Fibroblast of skin of abdomen (primary cell): ENCODE results near the gene ADORA1.

Source experiments
- DNase-seq: peaks from one replicate; pipeline ENCODE4 v3.0.0-alpha.2; 2013

Gene ADORA1

GRCh38 chr1:203159844-203160243 lies 32.3 kb downstream of the ADORA1 start:
- no peak for DNase-seq

- DNase-seq, result no peak
These were observed 33.6 kb downstream of the ADORA1 start for GRCh38 chr1:203161175-203161574.

GRCh38 chr1:203161703-203162102 lies 34.2 kb downstream of the ADORA1 start:
- DNase-seq, result no peak

GRCh38 chr1:203162403-203162802 lies 34.9 kb downstream of the ADORA1 start:
- no peak for DNase-seq

- no peak for DNase-seq
These were observed 36.5 kb downstream of the ADORA1 start for GRCh38 chr1:203163891-203164635.

- DNase-seq, result no peak
These were observed 37.7 kb downstream of the ADORA1 start for GRCh38 chr1:203165101-203165799.

- no peak for DNase-seq
These were observed 38.3 kb downstream of the ADORA1 start for GRCh38 chr1:203165800-203166161.

- DNase-seq, result no peak
These were observed 38.8 kb downstream of the ADORA1 start for GRCh38 chr1:203166192-203166940.

GRCh38 chr1:203167026-203167912 lies 39.7 kb downstream of the ADORA1 start:
- DNase-seq, result no peak

- no peak for DNase-seq
These were observed 40.3 kb downstream of the ADORA1 start for GRCh38 chr1:203167913-203168200.

GRCh38 chr1:203168256-203168786 lies 40.8 kb downstream of the ADORA1 start:
- DNase-seq, result no peak

GRCh38 chr1:203168991-203169390 lies 41.5 kb downstream of the ADORA1 start:
- DNase-seq, result no peak

GRCh38 chr1:203169770-203170520 lies 42.4 kb downstream of the ADORA1 start:
- no peak for DNase-seq

GRCh38 chr1:203170625-203171330 lies 43.3 kb downstream of the ADORA1 start:
- no peak for DNase-seq

- no peak for DNase-seq
These were observed 44.0 kb downstream of the ADORA1 start for GRCh38 chr1:203171341-203172183.

- peak; percentile 44 for DNase-seq
These were observed 44.9 kb downstream of the ADORA1 start for GRCh38 chr1:203172184-203173010.

GRCh38 chr1:203173011-203173555 lies 45.6 kb downstream of the ADORA1 start:
- no peak for DNase-seq

- DNase-seq, result no peak
These were observed 46.0 kb downstream of the ADORA1 start for GRCh38 chr1:203173566-203173965.
